HFFc6 (cell line): Measurements from ENCODE around the gene NTN3. TPM values are rescaled to one million over a fixed set of nuclear protein-coding genes. Genes with fewer than 3 reads are reported as not detected.
A peak's percentile ranks its signal among the peaks of the same experiment; 100 is the strongest.

Source experiments
- DNase-seq: peaks from one replicate; pipeline ENCODE4 v3.0.0-alpha.2; 2018
- H3K27ac Mint-ChIP-seq: 2 replicates; pipeline ENCODE4 v1.8.0; 2020; ENCODE audit warnings: mild to moderate bottlenecking, mixed read lengths
- H3K27me3 Mint-ChIP-seq: 2 replicates; pipeline ENCODE4 v1.8.0; 2021; ENCODE audit warnings: mild to moderate bottlenecking, moderate library complexity, mixed read lengths; ENCODE audit not compliant: insufficient read depth
- H3K36me3 Mint-ChIP-seq: 2 replicates; pipeline ENCODE4 v1.8.0; 2021; ENCODE audit warnings: low read depth, mixed read lengths
- H3K4me1 Mint-ChIP-seq: 2 replicates; pipeline ENCODE4 v1.8.0; 2020; ENCODE audit warnings: low read depth, mixed read lengths
- H3K4me3 Mint-ChIP-seq: 2 replicates; pipeline ENCODE4 v1.8.0; 2020; ENCODE audit warnings: mild to moderate bottlenecking, moderate library complexity, mixed read lengths
- H3K9me3 Mint-ChIP-seq: 2 replicates; pipeline ENCODE4 v1.8.0; 2020; ENCODE audit warnings: mild to moderate bottlenecking, mixed read lengths
- total RNA-seq, 6 experiments: library from RNA; stranded (reverse); fragmentation: NEBNext Ultra II Directional; extraction: Animal tissue kit (Norgen Biotek cat#: 25700); gene quantifications; 2 replicates in 1 of 6; 3 replicates in 5 of 6; pipeline ENCODE4 v1.2.3, GENCODE V29; 2021
- TF ChIP-seq, protein P1 (sequence below): fragments of 200-600 bp; sonication (generic); IDR thresholded peaks from 2 replicates; pipeline ENCODE4 v1.5.0; 2021; ENCODE audit warnings: antibody characterized with exemption, mild to moderate bottlenecking

The NTN3 gene
- total RNA-seq, 6 experiments from 2014 or later, result 0.22 to 0.47 (median 0.33) TPM

DNA sequence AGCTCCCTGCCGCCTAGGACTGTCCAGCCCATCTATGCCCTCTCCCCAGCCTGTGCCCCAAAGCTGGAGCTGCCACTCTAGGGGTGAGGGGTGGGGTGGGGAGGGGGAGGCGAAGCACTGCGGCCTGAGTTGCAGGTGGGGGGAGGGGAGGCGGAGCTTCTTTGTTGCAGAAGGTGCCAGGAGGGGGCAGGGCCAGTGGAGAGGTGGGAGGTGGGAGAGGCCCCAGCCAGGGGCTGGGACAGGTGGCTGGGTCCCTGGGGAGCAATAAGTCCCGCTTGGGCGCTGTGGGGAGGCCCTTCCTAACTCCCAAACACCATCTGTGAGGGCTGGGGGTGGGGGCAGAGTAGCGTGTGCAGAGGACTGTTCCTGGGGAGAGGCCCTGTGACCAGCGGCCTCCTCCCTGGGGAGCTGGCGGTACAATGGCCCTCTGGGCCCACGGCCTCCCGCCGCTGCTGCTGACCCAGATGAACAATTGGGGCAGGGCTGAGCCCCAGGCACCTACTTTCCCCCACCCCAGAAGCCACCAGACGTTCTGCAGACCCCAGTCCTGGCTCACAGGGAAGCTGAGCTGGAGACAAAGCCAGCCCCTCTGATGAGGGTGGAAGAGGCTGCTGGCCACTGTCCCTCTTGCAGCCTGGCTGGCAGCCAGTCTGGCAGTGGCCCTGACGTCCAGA, 2.2 kb upstream of the NTN3 start:
- H3K36me3 Mint-ChIP-seq, result no peaks in the 10 kb centered on the region
- TF ChIP-seq, protein P1, sequence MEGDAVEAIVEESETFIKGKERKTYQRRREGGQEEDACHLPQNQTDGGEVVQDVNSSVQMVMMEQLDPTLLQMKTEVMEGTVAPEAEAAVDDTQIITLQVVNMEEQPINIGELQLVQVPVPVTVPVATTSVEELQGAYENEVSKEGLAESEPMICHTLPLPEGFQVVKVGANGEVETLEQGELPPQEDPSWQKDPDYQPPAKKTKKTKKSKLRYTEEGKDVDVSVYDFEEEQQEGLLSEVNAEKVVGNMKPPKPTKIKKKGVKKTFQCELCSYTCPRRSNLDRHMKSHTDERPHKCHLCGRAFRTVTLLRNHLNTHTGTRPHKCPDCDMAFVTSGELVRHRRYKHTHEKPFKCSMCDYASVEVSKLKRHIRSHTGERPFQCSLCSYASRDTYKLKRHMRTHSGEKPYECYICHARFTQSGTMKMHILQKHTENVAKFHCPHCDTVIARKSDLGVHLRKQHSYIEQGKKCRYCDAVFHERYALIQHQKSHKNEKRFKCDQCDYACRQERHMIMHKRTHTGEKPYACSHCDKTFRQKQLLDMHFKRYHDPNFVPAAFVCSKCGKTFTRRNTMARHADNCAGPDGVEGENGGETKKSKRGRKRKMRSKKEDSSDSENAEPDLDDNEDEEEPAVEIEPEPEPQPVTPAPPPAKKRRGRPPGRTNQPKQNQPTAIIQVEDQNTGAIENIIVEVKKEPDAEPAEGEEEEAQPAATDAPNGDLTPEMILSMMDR, result no peak
- H3K4me1 Mint-ChIP-seq, result peaks cover under 1% of the 10 kb centered on the region; the same call in 1 of the 2 replicates
- no peaks in the 10 kb centered on the region for H3K9me3 Mint-ChIP-seq
- no peak overlapping the region; the same call in 1 of the 2 replicates for H3K27ac Mint-ChIP-seq
- H3K4me3 Mint-ChIP-seq, result peak overlapping the region; percentile 71
- no peak for DNase-seq
- peaks cover 4% of the 10 kb centered on the region for H3K27me3 Mint-ChIP-seq

DNA sequence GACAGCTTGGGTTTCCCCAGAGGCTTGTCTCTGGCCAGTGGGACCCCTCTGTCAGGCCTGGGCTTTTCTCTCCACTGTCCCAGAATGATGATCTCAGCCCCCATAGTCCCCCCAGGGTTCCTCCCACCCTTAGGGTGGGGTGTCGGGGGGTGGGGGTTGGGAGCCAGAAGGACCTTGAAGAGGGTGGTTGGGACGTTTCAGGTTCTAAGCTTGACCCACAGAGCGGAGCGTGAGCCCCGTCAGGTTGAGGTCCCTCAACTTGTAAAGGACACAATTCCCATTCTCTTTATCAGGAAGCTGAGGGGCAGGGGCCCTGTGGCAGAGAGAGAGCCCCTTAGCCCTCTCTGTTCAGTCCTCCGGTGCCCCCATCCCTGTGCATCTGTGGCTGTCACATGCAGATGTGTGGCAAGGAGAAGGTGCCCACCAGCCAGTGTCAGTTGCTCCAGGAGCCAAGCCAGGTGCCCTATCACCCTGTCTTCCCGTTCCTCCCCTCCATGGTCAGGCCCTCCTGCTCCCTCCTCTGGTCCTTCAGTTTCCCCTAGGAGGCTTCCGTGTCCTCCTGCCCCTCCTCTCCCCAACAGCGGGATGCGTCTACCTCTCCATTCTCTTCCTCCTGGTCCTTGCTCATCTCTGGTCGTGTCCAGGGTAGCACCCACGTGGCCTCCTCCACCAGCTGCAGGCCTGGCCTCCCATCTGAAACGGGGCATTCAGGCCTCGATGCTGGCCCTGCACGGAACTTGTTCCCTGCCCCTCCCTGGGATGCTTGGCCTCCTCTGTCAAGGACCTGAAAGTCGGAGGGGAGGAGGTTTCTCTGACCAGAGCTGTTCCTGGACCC, 1.5 kb upstream of the NTN3 start:
- DNase-seq, result no peak
- H3K27ac Mint-ChIP-seq, result no peak overlapping the region
- TF ChIP-seq, protein P1, result no peak
- H3K27me3 Mint-ChIP-seq, result peaks cover 3% of the 10 kb centered on the region
- H3K36me3 Mint-ChIP-seq, result no peaks in the 10 kb centered on the region
- no peaks in the 10 kb centered on the region for H3K4me1 Mint-ChIP-seq
- H3K9me3 Mint-ChIP-seq, result no peaks in the 10 kb centered on the region
- H3K4me3 Mint-ChIP-seq, result no peak overlapping the region

DNA sequence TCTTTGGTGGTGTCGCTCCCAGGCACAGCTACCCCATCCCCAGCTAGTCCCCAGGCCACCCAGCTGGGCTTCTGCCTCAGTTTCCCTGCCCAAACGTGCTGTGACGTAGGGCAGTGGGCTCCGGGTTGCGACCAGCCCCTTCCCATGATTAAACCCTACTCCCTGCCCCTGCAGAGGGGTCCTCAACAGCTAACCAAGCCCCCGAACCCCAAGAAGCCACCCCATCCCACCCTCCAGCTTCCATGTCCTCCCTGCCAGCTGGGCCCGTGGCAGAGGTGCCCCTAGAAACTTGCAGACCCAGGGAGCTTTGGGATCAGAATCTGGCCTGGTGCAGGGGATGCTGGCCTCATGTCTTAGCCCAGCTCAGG, 879 bp upstream of the NTN3 start:
- H3K27ac Mint-ChIP-seq, result no peak overlapping the region
- H3K36me3 Mint-ChIP-seq, result no peaks in the 10 kb centered on the region
- H3K4me3 Mint-ChIP-seq, result no peak overlapping the region; the same call in 1 of the 2 replicates
- TF ChIP-seq, protein P1, result no peak
- H3K9me3 Mint-ChIP-seq, result no peaks in the 10 kb centered on the region
- peaks cover 1% of the 10 kb centered on the region; the same call in 1 of the 2 replicates for H3K27me3 Mint-ChIP-seq
- no peaks in the 10 kb centered on the region for H3K4me1 Mint-ChIP-seq
- DNase-seq, result no peak

DNA sequence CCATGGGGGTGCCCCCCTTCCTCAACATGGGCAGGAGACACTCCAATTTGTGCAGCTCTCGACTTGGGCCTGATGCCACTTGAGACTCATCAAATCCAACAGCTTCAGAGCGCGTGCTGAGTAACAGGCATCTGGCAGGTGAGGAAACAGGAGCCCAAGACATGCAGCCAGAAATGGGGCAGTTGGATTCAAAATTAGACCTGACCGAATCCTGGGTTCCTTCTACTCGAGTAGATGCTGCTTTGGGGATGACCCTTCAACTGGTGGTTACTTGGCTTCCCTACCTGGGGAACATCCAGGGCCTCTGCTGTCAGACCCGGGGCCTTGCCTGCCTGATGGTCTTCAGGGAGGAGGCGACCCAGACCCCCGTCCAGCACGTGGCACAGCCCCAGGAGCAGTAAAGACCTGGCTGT, 488 bp upstream of the NTN3 start:
- TF ChIP-seq, protein P1, result no peak
- no peaks in the 10 kb centered on the region for H3K9me3 Mint-ChIP-seq
- H3K36me3 Mint-ChIP-seq, result no peaks in the 10 kb centered on the region
- H3K4me3 Mint-ChIP-seq, result no peak overlapping the region; the same call in 1 of the 2 replicates
- no peaks in the 10 kb centered on the region for H3K4me1 Mint-ChIP-seq
- DNase-seq, result no peak
- no peaks in the 10 kb centered on the region; the same call in 1 of the 2 replicates for H3K27me3 Mint-ChIP-seq
- H3K27ac Mint-ChIP-seq, result no peak overlapping the region

DNA sequence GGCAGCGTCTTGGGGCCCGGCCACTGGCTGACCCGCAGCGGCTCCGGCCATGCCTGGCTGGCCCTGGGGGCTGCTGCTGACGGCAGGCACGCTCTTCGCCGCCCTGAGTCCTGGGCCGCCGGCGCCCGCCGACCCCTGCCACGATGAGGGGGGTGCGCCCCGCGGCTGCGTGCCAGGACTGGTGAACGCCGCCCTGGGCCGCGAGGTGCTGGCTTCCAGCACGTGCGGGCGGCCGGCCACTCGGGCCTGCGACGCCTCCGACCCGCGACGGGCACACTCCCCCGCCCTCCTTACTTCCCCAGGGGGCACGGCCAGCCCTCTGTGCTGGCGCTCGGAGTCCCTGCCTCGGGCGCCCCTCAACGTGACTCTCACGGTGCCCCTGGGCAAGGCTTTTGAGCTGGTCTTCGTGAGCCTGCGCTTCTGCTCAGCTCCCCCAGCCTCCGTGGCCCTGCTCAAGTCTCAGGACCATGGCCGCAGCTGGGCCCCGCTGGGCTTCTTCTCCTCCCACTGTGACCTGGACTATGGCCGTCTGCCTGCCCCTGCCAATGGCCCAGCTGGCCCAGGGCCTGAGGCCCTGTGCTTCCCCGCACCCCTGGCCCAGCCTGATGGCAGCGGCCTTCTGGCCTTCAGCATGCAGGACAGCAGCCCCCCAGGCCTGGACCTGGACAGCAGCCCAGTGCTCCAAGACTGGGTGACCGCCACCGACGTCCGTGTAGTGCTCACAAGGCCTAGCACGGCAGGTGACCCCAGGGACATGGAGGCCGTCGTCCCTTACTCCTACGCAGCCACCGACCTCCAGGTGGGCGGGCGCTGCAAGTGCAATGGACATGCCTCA, 773 bp downstream of the NTN3 start:
- TF ChIP-seq, protein P1, result no peak
- Mint-ChIP-seq H3K9me3 (no peaks in the 10 kb centered on the region), H3K27ac (no peak overlapping the region), H3K27me3 (no peaks in the 10 kb centered on the region; the same call in 1 of the 2 replicates), H3K4me3 (no peak overlapping the region), H3K4me1 (no peaks in the 10 kb centered on the region), H3K36me3 (no peaks in the 10 kb centered on the region)
- DNase-seq, result no peak
